Dermis microvascular lymphatic vessel endothelial cell (primary cell): ENCODE data around the gene ERVW-1. TPM values are rescaled to one million over a fixed set of nuclear protein-coding genes. Genes with fewer than 3 reads are reported as not detected.
"Not testable (repeated sequence)": the region's sequence is repeated elsewhere in the genome, so short reads cannot be mapped to it uniquely, and the experiment has no call there.

Experiments
- DNase-seq, 2 donors: peaks; one replicate each; pipeline versions ENCODE4 v3.0.0 to v3.0.0-alpha.2; 2010; ENCODE audit warnings: low read depth in 2 of 2
- total RNA-seq: library from RNA; depleted of rRNA; stranded (reverse); fragments of >200 nt; gene quantifications from 2 replicates; pipeline ENCODE4 v1.2.1, GENCODE V29; 2014

The ERVW-1 gene, protein sequence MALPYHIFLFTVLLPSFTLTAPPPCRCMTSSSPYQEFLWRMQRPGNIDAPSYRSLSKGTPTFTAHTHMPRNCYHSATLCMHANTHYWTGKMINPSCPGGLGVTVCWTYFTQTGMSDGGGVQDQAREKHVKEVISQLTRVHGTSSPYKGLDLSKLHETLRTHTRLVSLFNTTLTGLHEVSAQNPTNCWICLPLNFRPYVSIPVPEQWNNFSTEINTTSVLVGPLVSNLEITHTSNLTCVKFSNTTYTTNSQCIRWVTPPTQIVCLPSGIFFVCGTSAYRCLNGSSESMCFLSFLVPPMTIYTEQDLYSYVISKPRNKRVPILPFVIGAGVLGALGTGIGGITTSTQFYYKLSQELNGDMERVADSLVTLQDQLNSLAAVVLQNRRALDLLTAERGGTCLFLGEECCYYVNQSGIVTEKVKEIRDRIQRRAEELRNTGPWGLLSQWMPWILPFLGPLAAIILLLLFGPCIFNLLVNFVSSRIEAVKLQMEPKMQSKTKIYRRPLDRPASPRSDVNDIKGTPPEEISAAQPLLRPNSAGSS
- not detected in 2 replicates for total RNA-seq

GRCh38 chr7:92477681-92478080, at the start of gene ERVW-1:
TSS of gene ERVW-1 (minus strand) at chr7:92477946. CDS start at chr7:92470381, 7,565 bp downstream.
- DNase-seq, result not testable (repeated sequence)

DNA sequence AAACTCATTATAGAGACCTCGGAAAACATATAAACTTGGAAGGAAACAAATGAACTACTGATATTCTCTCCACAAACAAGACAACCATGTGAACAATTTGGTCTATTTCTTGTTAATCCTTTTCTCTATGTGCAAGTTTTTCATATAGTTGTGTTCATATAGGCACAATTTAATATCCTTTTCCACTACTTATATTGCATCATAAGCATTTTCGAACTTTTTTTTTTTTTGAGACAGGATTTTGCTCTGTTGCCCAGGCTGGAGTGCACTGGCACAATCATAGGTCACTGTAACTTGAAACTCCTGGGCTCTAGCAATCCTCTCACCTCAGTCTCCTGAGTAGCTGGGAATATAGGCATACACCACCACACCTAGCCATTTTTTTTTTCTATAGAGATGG, 45.4 kb upstream of the ERVW-1 start:
- DNase-seq, result no peak

GRCh38 chr7:92520024-92520423, 42.3 kb upstream of the ERVW-1 start:
- no peak for DNase-seq

GRCh38 chr7:92517631-92518030, 39.9 kb upstream of the ERVW-1 start:
- DNase-seq, result no peak

DNA sequence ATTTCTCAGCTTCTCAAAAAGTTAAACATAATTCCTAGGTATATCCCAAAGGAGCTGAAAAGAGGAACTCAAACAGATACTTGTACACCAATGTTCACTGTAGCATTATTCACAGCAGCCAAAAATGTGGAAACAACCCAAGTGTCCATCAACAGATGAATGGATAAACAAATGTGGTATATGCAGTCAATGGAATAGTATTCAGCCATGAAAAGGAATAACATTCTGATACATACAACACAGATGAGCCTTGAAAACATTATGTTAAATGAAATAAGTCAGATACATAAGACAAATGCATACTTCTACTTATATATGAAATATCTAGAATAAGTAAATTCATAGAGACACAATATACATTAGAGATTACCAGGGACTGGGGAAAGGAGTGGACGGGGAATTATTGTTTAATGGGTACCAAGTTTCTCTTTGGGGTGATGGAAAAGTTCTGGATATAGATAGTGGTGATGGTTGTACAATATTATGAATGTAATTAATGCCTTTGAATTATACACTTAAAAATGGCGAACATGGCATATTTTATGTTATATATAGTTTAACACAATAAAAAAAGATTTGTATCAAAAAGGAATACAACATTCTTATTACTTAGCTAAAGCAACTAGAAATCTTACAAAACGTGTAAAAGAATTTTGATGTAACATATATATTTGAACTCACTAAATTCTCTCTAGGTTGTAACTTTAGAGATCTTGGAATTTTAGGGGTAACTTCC, 35.6 kb upstream of the ERVW-1 start:
- no peak for DNase-seq

- DNase-seq, result no peak
Measured at GRCh38 chr7:92508946-92509345, 31.2 kb upstream of the ERVW-1 start.

DNA sequence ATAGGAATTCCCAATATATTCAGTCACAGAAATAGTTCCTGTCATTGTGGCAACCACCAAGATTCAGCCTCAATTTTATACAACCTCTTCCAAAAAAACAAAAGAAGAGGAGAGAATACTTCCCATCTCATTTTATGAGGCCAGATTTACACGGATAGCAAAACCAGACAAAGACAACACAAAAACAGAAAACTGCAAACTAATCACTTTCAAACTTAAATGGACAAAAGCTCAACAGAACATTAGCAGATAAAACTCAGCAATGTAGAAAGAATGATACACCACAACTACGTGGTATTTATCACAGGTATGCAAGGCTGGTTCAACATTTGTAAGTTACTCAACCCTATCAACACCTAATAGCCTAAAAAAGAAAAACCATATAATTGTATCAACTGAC, 28.6 kb upstream of the ERVW-1 start:
- DNase-seq, result no peak

GRCh38 chr7:92504563-92504962, 26.8 kb upstream of the ERVW-1 start:
- no peak for DNase-seq

GRCh38 chr7:92503767-92504166, 26.0 kb upstream of the ERVW-1 start:
- DNase-seq, result no peak

DNA sequence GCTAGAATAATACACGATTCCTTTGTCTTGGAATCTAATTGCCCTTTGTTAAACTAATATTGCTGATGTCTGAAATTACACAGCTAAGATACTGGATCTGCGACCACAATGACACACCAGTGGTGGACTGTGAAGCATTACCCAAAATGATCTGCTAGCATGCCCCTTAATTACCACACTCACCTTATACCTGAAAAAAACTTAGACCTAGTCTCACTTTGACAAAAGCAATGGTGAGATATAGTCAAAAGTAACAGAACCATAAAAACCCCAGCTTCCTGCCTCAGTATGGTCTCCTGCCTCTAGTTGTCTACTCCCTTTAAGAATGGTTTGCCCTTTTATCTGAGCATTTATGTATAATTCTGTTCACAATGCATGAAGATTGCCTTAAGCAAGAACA, 20.8 kb upstream of the ERVW-1 start:
- DNase-seq, result no peak

DNA sequence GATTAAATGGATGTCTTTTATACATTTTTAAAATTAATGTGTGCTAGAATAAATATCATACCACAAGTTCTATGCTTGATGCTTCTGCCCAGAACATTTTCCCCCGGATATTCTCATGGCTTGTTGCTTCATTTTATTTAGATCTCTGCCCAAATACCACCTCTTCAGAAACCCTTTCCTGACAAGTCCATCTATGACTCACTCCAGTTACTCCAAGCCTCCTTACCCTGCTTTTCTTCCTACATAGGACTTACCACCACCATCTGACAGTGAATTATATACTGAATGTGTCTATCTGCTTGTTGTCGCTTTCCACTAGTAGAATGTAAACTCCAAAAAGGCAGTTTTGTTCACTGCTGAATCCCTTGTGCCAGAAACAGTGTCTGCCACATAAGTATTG, 19.1 kb upstream of the ERVW-1 start:
- no peak for DNase-seq

DNA sequence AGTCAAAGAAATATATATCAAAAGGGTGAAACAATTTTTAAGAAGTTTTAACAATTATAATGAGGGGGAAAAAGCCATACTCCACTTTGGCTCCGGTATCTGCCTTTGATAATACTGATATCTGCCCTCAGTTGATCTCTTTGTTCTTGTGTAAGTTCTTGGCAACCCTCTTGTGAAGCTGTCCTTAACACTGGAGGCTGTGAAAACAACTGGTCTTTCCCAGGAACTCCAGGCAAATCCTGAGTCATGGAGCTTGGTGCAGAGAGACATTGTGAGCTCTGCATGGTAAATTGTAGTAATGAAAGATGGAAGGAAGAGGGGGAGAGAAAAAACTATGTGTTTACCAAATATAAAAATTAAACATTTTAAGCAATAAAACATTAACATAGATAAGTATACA, 11.9 kb upstream of the ERVW-1 start:
- peak in 1 of 2 donors; percentile 70 for DNase-seq

GRCh38 chr7:92487804-92488203, 10.1 kb upstream of the ERVW-1 start:
- no peak for DNase-seq

DNA sequence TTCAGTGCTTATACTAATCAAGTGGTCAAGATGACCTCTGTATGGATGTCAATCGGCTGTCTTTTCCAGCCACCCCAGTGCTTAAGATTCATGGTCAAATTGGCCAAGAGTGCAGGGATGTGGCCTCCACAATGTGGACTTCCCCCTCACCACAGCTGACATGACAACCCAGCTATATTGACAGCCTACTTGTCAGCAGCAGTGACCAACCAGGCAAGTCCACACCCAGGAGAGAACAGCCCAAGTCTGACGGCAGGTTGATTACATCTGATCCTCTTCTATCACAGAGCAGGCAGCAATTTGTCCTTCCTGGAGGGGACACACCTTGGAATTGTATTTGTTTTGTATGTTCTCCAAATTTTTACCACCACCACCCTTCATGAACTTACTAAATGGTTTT, 8.2 kb upstream of the ERVW-1 start:
- DNase-seq, result no peak

DNA sequence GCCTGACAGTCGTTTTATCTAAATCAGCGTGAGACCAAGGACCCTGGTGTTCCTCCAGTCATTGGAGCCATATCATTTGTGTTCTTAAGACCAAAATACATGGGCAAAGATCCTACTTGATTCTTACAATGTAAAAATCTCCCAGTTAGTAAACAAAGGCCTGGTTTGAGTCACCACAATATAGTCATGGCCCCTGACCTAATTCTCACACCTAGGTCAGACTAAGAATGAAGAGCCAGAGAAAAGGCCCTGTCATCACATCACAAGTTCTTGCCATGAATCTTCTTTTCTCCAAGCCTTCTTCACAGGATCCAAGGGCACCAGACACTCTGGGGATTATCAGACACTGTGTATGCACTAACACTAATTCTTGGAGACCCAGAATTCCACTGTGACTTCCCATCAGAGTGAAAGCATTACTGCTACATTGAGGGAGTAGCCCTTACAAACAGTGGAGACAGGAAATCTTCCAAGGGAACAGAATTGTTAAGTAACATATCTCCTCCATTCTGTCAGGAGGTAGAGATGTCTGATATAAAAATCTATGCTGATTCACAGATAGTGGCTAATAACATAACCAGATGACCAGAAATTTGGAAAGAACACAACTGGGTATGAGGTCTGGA, 7.6 kb upstream of the ERVW-1 start:
- no peak for DNase-seq

GRCh38 chr7:92484226-92484625, 6.5 kb upstream of the ERVW-1 start:
- not testable (repeated sequence) for DNase-seq

DNA sequence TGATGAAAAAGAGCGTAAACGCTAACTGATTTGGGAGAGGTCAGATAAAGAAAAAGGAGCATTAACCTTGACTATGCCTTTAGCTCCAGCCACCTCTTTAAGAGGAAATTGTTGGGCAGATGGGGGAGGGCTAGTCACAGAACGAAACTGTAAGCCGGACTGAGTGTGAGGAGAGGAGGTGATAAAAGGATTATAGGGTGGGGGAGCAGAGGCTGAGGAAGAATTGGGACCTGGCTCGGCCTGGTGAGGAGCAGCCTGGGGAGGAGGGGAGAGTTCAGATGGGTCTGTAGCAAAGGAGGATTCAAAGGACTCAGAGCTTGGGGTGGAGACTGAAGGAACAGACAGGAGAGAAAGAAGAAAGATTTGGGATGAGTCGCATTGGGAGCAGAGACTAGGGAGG, 5.9 kb upstream of the ERVW-1 start:
- not testable (repeated sequence) for DNase-seq

DNA sequence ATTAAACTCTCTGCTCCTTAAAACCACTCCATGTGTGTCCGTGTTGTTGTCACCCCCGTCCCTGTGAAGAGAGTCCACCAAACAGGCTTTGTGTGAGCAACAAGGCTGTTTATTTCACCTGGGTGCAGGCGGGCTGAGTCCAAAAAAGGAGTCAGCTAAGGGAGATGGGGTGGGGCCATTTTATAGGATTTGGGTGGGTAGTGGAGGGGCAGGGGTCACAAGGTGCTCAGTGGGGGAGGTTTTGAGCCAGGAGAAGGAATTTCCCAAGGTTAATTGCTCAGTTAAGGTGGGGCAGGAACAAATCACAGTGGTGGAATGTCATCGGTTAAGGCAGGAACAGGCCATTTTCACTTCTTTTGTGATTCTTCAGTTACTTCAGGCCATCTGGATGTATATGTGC, 1.4 kb upstream of the ERVW-1 start:
- DNase-seq, result not testable (repeated sequence)

GRCh38 chr7:92478711-92479110, 965 bp upstream of the ERVW-1 start:
- DNase-seq, result no peak

GRCh38 chr7:92478095-92478494, 349 bp upstream of the ERVW-1 start:
- no peak for DNase-seq

GRCh38 chr7:92475851-92476590, 1.7 kb downstream of the ERVW-1 start:
- DNase-seq, result not testable (repeated sequence)
